ENCODE data around the gene CHST5. TPM values are rescaled to one million over a fixed set of nuclear protein-coding genes. Genes with fewer than 3 reads are reported as not detected.
"Not testable (repeated sequence)": the region's sequence is repeated elsewhere in the genome, so short reads cannot be mapped to it uniquely, and the experiment has no call there.

The CHST5 gene
- total and polyA plus RNA-seq, 9 of the 15 experiments (the other 6 are each of a cell fraction or from before 2014, with no cell fraction given), result 0.06 to 0.21 (median 0.14) TPM; not detected in 5

- FAIRE-seq, result no peak
These were observed 16.7 kb downstream of the CHST5 start for GRCh38 chr16:75519175-75519574.

GRCh38 chr16:75516189-75516966, 19.5 kb downstream of the CHST5 start:
- ChIA-PET POLR2A (interaction anchor here (0.5 to 2.4 kb wide), 10 partner anchors 8 to 225 kb away, joined by 3 to 17 read pairs (median 4); partner anchors contain the start of genes ADAT1 and TMEM231), CTCF (ENCODE audit: low intra/inter-chr PET ratio) (interaction anchor here (0.8 to 1.6 kb wide), 3 partner anchors 11 to 265 kb away, joined by 3 to 5 read pairs (median 4); partner anchors contain the start of genes BCAR1 and TMEM170A)
- H3K9me3 ChIP-seq (replicated peaks; ENCODE audit: control insufficient read depth, insufficient read depth, low read depth, low read length); H3K27me3 ChIP-seq (ENCODE audit: control insufficient read depth in 2 of 2, insufficient read depth in 2 of 2, low read length in 2 of 2); H3K36me3 ChIP-seq (ENCODE audit: control insufficient read depth, insufficient read depth, low read length); DNase-seq (ENCODE audit: extremely low read depth in 1 of 4, low spot score in 3 of 4); BruUV-seq (replicated peaks); in situ Hi-C loops (cut with MboI); H3K79me2 ChIP-seq (ENCODE audit: control insufficient read depth, insufficient read depth, low read length); H4K20me1 ChIP-seq (replicated peaks; ENCODE audit: control insufficient read depth, insufficient read depth, low read length); H3K9me1 ChIP-seq (ENCODE audit: control insufficient read depth, insufficient read depth, low read length); ATAC-seq: not testable (repeated sequence)
- H3K9ac ChIP-seq (ENCODE audit: insufficient read depth in 1 of 2, low read depth in 2 of 2, low read length in 2 of 2), result peak overlapping the region; percentile 86 to 93
- peak; percentile 19 for FAIRE-seq
- peak overlapping the region; percentile 97 for H2AFZ ChIP-seq (ENCODE audit: low read depth, low read length)
- WGBS (ENCODE audit: insufficient coverage, low coverage, missing lambda C conversion rate), result 34% methylated on average over 34 of the region's 42 CpGs
- peaks cover 0 to 14% of the 10 kb centered on the region in 2 experiments; a peak in 3 of 5 replicates for H3K4me1 ChIP-seq (replicated peaks in 1 of 2; ENCODE audit: control insufficient read depth in 2 of 2, insufficient read depth in 2 of 2, low read length in 2 of 2)
- H3K4me2 ChIP-seq (ENCODE audit: insufficient read depth, low read length), result peak overlapping the region; percentile 84
- TF ChIP-seq LCOR (CRISPR knock-in tag; IDR thresholded peaks at IDR 0.05) (0 out of 2 replicates have a peak, but pooled peaks have one; percentile 56), RBM34 (IDR thresholded peaks at IDR 0.05; ENCODE audit: borderline replicate concordance, insufficient read depth, low read length) (0 out of 2 replicates have a peak, but pooled peaks have one; percentile 71), TGIF2 (CRISPR knock-in tag; IDR thresholded peaks at IDR 0.05) (0 out of 2 replicates have a peak, but pooled peaks have one; percentile 90), ZBED1 (IDR thresholded peaks at IDR 0.05) (0 out of 2 replicates have a peak, but pooled peaks have one; percentile 10), AFF4 (CRISPR knock-in tag; IDR thresholded peaks at IDR 0.05) (peak; percentile 10; the same call in 1 of the 2 replicates), PCBP1 (IDR thresholded peaks at IDR 0.05; ENCODE audit: low read depth, low read length, poor library complexity, severe bottlenecking) (peak; percentile 47)
- peak overlapping the region; percentile 76 for H3K27ac ChIP-seq (ENCODE audit: extremely low read depth, low read depth, low read length)
- peak overlapping the region; percentile 77 for H3K4me3 ChIP-seq
- intact Hi-C loops (cut with micrococcal nuclease), result loop anchor here (2.0 kb wide), 1 partner anchor 44 kb away; no protein-coding TSS in a partner anchor

More at GRCh38 chr16:75519175-75519574, 16.7 kb downstream of the CHST5 start:
- peaks cover 2 to 7% of the 10 kb centered on the region in 2 experiments; a peak in 4 of 5 replicates for H3K27me3 ChIP-seq (ENCODE audit: control insufficient read depth in 2 of 2, insufficient read depth in 2 of 2, low read length in 2 of 2)
- CTCF ChIA-PET (ENCODE audit: low intra/inter-chr PET ratio), result no interaction called here
- no peaks in the 10 kb centered on the region for H4K20me1 ChIP-seq (replicated peaks; ENCODE audit: control insufficient read depth, insufficient read depth, low read length)
- H3K4me1 ChIP-seq (replicated peaks in 1 of 2; ENCODE audit: control insufficient read depth in 2 of 2, insufficient read depth in 2 of 2, low read length in 2 of 2), result peaks cover 0 to 14% of the 10 kb centered on the region in 2 experiments; a peak in 3 of 5 replicates
- H3K27ac ChIP-seq (ENCODE audit: extremely low read depth, low read depth, low read length), result no peak overlapping the region
- POLR2A ChIA-PET, result interaction anchor here (1.2 kb wide), 1 partner anchor 16 kb away, joined by 4 read pairs; no protein-coding TSS in a partner anchor
- no peak overlapping the region for H2AFZ ChIP-seq (ENCODE audit: low read depth, low read length)
- 45% methylated on average over 6 of the region's 6 CpGs for WGBS (ENCODE audit: insufficient coverage, low coverage, missing lambda C conversion rate)
- no peak overlapping the region for H3K9ac ChIP-seq (ENCODE audit: insufficient read depth in 1 of 2, low read depth in 2 of 2, low read length in 2 of 2)
- no peak for ATAC-seq
- no peak overlapping the region for H3K4me2 ChIP-seq (ENCODE audit: insufficient read depth, low read length)
- H3K36me3 ChIP-seq (ENCODE audit: control insufficient read depth, insufficient read depth, low read length), result no peaks in the 10 kb centered on the region
- H3K79me2 ChIP-seq (ENCODE audit: control insufficient read depth, insufficient read depth, low read length), result no peaks in the 10 kb centered on the region
- H3K4me3 ChIP-seq, result no peak overlapping the region
- no TSS peak for BruUV-seq (replicated peaks)
- in situ Hi-C loops (cut with MboI), result no loop called here
- H3K9me3 ChIP-seq (replicated peaks; ENCODE audit: control insufficient read depth, insufficient read depth, low read depth, low read length), result no peaks in the 10 kb centered on the region
- intact Hi-C loops (cut with micrococcal nuclease), result no loop called here
- DNase-seq (ENCODE audit: extremely low read depth in 1 of 4, low spot score in 3 of 4), result no peak
- TF ChIP-seq ZNF121 (CRISPR knock-in tag; conservative IDR thresholded peaks at IDR 0.05), result peak; percentile 83
- no peak for TF ChIP-seq ETS2 (tag; IDR thresholded peaks at IDR 0.05; ENCODE audit: borderline replicate concordance, poor library complexity, severe bottlenecking)
- TF ChIP-seq ZNF232 (CRISPR knock-in tag; IDR thresholded peaks at IDR 0.05), result no peak
- no peak for TF ChIP-seq DIDO1 (tag; IDR thresholded peaks at IDR 0.05; ENCODE audit: low read depth)
- H3K9me1 ChIP-seq (ENCODE audit: control insufficient read depth, insufficient read depth, low read length), result no peaks in the 10 kb centered on the region

Data from K562 (cell line).